Measurements from ENCODE around the gene CSMD2.

CSMD2 gene

GRCh38 chr1:33852711-33853110 lies 312.3 kb downstream of the CSMD2 start:
- DNase-seq (ENCODE audit: low read depth), result no peak

DNA sequence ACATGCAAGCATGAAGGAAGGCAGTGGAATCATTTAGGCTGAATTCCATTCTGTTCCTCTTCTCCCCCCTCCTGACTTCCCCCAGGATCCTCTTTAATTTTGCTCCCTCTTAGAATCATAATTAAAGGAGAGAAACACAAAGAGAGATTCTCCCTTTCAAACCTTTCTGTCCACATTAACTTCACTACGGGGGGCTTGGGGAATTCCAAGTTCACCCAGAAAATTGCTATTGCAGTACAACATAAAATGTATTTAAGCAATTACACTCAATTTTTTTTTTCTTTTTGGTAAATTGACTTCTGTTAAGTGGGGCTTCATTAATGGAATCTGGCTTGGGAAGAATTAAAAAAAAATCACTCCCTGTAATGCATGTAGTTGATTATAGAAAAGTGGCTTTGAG lies 314.5 kb downstream of the CSMD2 start:
- DNase-seq (ENCODE audit: low read depth), result no peak

- DNase-seq (ENCODE audit: low read depth), result no peak
These were observed 315.8 kb downstream of the CSMD2 start for GRCh38 chr1:33849211-33849610.

GRCh38 chr1:33848205-33848937 lies 316.7 kb downstream of the CSMD2 start:
- no peak for DNase-seq (ENCODE audit: low read depth)

GRCh38 chr1:33846861-33847260 lies 318.2 kb downstream of the CSMD2 start:
- DNase-seq (ENCODE audit: low read depth), result no peak

DNA sequence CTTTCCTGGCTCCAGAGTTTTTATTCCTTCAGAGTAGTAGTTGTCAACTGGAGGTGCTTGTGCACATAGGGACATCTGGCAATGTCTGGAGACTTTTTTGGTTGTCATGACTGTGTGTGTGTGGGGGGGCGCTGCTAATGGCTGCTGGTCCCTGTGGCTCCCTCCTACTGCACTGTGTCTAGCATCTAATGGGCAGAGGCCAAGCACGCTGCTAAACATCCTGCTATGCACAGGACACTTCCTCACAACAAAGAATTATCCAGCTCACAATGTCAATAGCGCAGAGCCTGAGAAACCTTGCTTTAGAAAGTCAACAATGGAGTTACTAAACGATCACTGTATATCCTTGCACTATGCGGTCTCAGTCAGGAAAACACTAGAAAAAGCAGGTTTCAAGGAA lies 320.9 kb downstream of the CSMD2 start:
- DNase-seq (ENCODE audit: low read depth), result no peak

DNA sequence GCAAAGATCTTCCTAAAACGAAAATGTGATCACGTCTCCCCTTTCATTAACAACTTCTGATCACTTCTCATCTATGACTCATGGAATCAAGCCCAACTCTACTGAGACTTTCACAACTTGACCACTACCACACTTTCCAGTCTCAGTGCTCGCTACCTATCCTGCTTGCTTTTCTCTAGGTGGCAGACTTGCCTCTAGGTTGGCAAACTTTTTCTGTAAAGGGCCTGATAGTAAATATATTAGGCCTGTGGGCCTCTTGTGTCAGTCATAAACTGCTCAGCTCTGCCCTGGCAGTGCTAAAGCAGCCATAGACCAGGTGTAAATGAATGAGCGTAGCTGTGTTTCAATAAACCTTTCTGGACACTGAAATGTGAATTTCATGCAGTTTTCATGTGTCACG lies 322.7 kb downstream of the CSMD2 start:
- no peak for DNase-seq (ENCODE audit: low read depth)

DNA sequence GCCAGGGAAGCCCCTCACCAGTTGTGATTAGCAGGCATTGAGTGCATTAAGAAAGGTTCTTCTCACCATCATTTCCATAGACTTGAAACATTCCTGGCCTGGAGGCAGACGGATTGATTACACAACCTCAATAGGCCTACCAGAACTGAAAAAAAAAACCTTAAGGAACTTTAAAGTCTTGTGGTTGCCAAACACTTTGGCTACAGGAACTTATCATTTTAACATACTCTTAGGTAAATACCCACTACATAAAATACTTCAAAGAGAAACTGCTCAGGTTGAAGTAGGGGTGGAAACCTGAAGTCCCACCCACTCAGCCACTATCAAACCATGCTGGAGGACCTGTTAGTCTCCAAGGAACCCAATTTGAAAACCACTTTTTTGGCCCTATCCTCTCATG lies 323.5 kb downstream of the CSMD2 start:
- no peak for DNase-seq (ENCODE audit: low read depth)

- no peak for DNase-seq (ENCODE audit: low read depth)
These were observed 327.4 kb downstream of the CSMD2 start for GRCh38 chr1:33837635-33838034.

DNA sequence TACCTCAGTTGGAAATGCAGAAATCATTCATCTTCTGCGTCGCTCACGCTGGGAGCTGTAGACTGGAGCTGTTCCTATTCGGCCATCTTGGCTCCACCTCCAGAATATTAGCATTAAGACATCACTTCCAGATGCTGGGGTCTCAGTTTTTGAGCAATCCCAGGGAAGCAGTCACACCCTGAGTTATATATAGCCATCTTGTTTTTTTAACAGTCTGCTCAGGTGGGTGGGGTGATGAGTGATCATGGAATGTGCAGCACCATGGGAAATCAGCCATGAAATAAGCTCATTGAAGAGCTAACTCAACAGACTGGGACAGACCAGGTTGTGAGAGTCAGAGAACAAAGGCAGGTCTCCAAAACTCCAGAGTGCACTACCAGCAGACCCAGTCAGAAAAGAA lies 328.1 kb downstream of the CSMD2 start:
- DNase-seq (ENCODE audit: low read depth), result no peak

DNA sequence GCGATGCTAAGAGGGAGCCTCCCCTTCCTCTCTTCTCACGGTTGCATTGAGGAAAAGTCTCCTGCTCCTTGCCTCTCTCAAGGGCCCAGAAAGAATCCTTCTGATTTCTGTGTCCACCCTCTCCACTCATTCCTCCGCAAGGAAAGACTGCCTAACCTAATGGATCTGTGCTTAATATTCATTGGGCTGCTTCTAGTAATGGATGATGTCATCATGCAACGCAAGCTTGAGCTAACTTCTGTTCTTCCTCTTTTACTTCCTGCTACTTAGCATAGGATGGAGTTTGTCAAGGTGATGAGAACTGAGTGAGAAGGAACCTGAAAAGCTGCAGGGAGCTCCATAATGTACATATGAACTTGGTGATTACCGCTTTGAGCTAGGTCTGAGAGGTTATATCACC lies 336.4 kb downstream of the CSMD2 start:
- no peak for DNase-seq (ENCODE audit: low read depth)

DNA sequence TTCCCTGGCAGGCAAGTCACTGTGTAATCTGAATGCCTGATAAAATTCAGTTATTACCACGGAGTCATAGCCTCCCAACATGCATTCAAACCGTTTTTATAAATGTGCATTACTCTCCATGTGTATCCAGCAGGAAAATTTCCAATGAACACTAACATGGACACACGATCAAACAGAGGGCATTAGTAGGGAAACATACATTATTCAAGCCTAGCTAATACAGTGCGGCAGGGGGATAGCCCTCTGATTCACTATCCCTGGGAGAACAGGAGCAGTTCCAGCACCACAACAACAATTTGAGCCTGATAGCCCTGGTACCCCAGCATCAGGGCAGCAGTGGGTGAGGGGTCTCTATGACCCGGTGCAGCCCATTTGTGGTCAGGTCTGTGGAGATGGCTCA lies 337.0 kb downstream of the CSMD2 start:
- DNase-seq (ENCODE audit: low read depth), result no peak

DNA sequence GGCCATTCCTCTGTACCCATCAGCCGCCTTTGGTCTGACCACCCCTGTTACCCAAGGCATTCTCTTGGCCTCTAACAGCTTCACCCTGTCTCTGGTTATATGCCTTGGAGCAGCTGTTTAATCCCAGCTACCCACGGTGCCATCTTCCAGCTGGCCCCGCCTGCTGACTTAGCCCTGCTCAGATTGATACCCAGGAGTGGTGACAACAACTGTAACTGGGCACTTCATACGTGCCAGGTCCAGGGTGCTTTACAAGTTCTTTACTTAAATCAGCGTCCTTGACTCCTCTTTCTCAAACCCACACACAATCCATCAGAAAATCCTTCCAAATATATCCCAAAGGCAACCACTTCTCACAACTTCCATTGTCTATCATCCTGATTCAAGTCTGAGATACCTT lies 338.3 kb downstream of the CSMD2 start:
- DNase-seq (ENCODE audit: low read depth), result no peak

- DNase-seq (ENCODE audit: low read depth), result no peak
These were observed 338.7 kb downstream of the CSMD2 start for GRCh38 chr1:33826311-33826710.

DNA sequence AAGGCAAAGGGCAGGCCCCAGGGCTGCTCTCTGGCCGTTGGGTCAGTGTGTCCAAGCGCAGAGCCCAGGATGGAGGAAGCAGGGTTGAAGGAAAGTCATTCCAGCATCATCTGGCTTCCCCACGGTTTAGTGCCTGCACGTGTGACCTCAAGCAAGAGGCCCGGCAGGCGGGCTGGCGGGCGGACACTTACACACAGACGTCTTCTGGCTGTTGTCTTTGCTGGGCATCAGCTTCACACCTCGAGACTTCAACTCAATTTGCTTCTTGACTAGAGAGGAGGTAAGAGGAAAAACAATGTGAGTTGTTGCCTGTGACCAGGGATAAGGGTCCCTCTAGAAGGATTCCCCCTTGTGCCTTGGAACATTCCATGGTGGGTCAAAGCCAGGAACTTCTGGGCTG lies 339.5 kb downstream of the CSMD2 start:
- no peak for DNase-seq (ENCODE audit: low read depth)

GRCh38 chr1:33824971-33825370 lies 340.1 kb downstream of the CSMD2 start:
- no peak for DNase-seq (ENCODE audit: low read depth)

GRCh38 chr1:33824321-33824720 lies 340.7 kb downstream of the CSMD2 start:
- no peak for DNase-seq (ENCODE audit: low read depth)

DNA sequence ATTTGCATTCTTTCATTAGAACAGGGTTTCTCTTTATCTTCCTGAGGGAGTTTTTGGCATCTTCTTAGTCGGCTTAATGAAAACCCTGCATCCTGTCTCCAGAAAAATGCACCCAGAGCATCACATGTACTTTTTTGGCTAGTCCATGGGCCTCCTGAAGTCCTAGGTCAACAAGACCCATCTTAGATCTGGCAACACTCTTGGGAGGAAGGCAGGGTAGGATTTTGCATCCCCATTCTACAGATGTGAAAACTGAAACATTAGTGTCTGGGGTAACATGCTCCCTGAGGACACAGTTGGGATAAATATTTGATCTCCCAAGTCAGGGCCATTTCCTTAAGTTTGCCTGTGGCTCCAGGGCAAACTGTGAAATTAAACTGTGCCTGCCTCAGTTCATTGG lies 341.2 kb downstream of the CSMD2 start:
- DNase-seq (ENCODE audit: low read depth), result no peak

DNA sequence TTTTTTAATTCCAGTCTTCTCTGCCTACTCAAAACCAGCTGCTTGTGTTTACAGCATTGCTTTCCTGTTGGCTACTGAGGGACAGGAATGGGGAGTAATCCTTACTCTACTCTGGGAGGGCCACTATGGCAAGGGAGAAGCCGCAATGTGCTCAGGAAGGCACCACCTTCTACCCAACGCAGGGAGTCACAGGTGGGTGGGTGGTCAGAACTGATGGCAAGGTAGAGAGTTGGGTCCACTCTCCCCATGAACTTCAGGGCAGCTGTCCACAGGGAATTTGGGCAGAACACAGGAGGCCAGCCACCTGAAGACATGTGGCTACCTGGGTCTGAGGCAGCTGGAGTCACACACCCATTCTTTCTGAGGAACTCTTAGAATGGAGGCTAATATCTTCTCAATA lies 341.6 kb downstream of the CSMD2 start:
- DNase-seq (ENCODE audit: low read depth), result no peak

GRCh38 chr1:33822396-33822795 lies 342.6 kb downstream of the CSMD2 start:
- DNase-seq (ENCODE audit: low read depth), result no peak

DNA sequence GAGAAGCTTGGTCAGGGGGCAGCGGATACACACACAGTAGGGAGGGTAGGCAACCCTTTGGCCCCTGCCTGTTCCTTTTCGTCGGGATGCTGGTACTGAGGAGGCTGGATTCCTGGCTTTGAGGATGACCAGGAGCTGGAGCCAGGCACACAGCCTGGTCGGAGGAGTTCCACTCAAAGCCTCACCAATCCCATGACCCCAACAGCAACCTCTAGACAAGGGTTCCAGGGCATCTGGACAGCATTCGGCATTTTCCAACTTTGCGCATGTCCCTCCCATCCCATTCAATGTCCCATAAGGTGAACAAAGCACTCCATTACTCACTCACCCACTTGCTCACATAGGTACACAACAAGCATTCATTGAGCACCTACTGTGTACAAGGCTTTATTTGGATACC lies 343.7 kb downstream of the CSMD2 start:
- no peak for DNase-seq (ENCODE audit: low read depth)

- DNase-seq (ENCODE audit: low read depth), result no peak
These were observed 344.2 kb downstream of the CSMD2 start for GRCh38 chr1:33820804-33821203.

- DNase-seq (ENCODE audit: low read depth), result no peak
These were observed 345.1 kb downstream of the CSMD2 start for GRCh38 chr1:33819913-33820311.

GRCh38 chr1:33819290-33819912 lies 345.6 kb downstream of the CSMD2 start:
- no peak for DNase-seq (ENCODE audit: low read depth)

Measured in activated T-cell treated with anti-CD3 and anti-CD28 coated beads for 24 hours (primary cell).